ENCODE measurements around the gene RPUSD4.

GRCh38 chr11:126181939-126182730, 29.3 kb downstream of the RPUSD4 start:
- TF ChIP-seq CTCF (IDR thresholded peaks at IDR 0.05): no peak
- TF ChIP-seq EZH2 (IDR thresholded peaks at IDR 0.05): no peak
- TF ChIP-seq EZH2phosphoT487 (IDR thresholded peaks at IDR 0.05): no peak
